ENCODE results near the gene MINDY2.

Gene MINDY2

GRCh38 chr15:58908550-58909309 is 137.6 kb downstream of the MINDY2 start:
- no peak for TF ChIP-seq CTCF (IDR thresholded peaks at IDR 0.05; ENCODE audit: insufficient read depth, low read depth, low read length, missing control alignments)
- DNase-seq (ENCODE audit: low read depth), result no peak
- no peak overlapping the region for H3K4me3 ChIP-seq (ENCODE audit: low read depth, low read length)

- H3K4me3 ChIP-seq (ENCODE audit: low read depth, low read length), result no peak overlapping the region
- no peak for DNase-seq (ENCODE audit: low read depth)
- TF ChIP-seq CTCF (IDR thresholded peaks at IDR 0.05; ENCODE audit: insufficient read depth, low read depth, low read length, missing control alignments), result no peak
Measured at GRCh38 chr15:58909616-58910015, 138.5 kb downstream of the MINDY2 start.

GRCh38 chr15:58910456-58910855 is 139.4 kb downstream of the MINDY2 start:
- H3K4me3 ChIP-seq (ENCODE audit: low read depth, low read length), result no peak overlapping the region
- no peak for DNase-seq (ENCODE audit: low read depth)
- no peak for TF ChIP-seq CTCF (IDR thresholded peaks at IDR 0.05; ENCODE audit: insufficient read depth, low read depth, low read length, missing control alignments)
